B cell (primary cell): ENCODE results near the gene NHERF2. TPM values are rescaled to one million over a fixed set of nuclear protein-coding genes. Genes with fewer than 3 reads are reported as not detected.

Experiments
- ATAC-seq: fragments of 200-7000 bp; cut with Tn5 transposase; one replicate; pipeline ENCODE4 v1.10.0; 2021; ENCODE audit warnings: low read depth, mild to moderate bottlenecking, moderate number of reproducible peaks, moderate library complexity
- CTCF ChIA-PET: fragments of 350-600 bp; sonication (Branson Sonifier 250); formaldehyde crosslinking; loops from one replicate; lab custom pipeline; 2021; ENCODE audit warnings: antibody characterized with exemption, inconsistent platforms; lab: Charles Lee
- POLR2A ChIA-PET: fragments of 350-600 bp; sonication (Branson Sonifier 250); formaldehyde crosslinking; loops from one replicate; lab custom pipeline; 2021; ENCODE audit warnings: antibody characterized with exemption; lab: Charles Lee
- DNase-seq: peaks from one replicate; pipeline ENCODE4 v3.0.0; 2013
- H2AFZ ChIP-seq: 2 replicates; pipeline ENCODE4 v1.6.1; 2012; ENCODE audit warnings: mild to moderate bottlenecking, low read depth, low read length; ENCODE audit not compliant: insufficient read depth, poor library complexity, severe bottlenecking
- H3K27ac ChIP-seq, 2 donors: 1 replicate in 1 of 2; 2 replicates in 1 of 2; pipeline ENCODE4 v1.5.1; 2012 to 2013; ENCODE audit warnings: low read length in 2 of 2, mild to moderate bottlenecking in 2 of 2, moderate library complexity in 1 of 2
- H3K27me3 ChIP-seq, 4 experiments: fragments of 200-600 bp in 1 of 4; sonication (generic) in 1 of 4; replicated peaks in 1 of 4; 1 replicate in 2 of 4; 2 replicates in 2 of 4; pipeline versions ENCODE4 v1.6.1 to v1.7.0; 2013 to 2016; ENCODE audit warnings: low read length in 3 of 4, mild to moderate bottlenecking in 2 of 4, mixed read lengths in 1 of 4, moderate library complexity in 1 of 4; ENCODE audit not compliant: insufficient read depth in 4 of 4, control insufficient read depth in 3 of 4; ENCODE audit errors: control extremely low read depth in 1 of 4
- H3K36me3 ChIP-seq, 2 experiments: replicated peaks in 1 of 2; 1 replicate in 1 of 2; 2 replicates in 1 of 2; pipeline versions ENCODE4 v1.6.1 to v1.7.1; 2013; ENCODE audit warnings: low read length in 1 of 2; ENCODE audit not compliant: insufficient read depth in 2 of 2, control insufficient read depth in 1 of 2; ENCODE audit errors: control extremely low read depth in 1 of 2, extremely low read depth in 1 of 2
- H3K4me1 ChIP-seq, 2 donors: fragments of 200-600 bp in 1 of 2; sonication (generic) in 1 of 2; 1 replicate in 1 of 2; 2 replicates in 1 of 2; pipeline versions ENCODE4 v1.5.1 to v1.6.1; 2013 to 2017; ENCODE audit warnings: low read length in 2 of 2; ENCODE audit not compliant: control insufficient read depth in 2 of 2, insufficient read depth in 2 of 2
- H3K4me2 ChIP-seq: replicated peaks from 2 replicates; pipeline ENCODE3; 2012; ENCODE audit warnings: mild to moderate bottlenecking, low read depth, low read length; ENCODE audit not compliant: poor library complexity, severe bottlenecking
- H3K4me3 ChIP-seq, 5 experiments: fragments of 200-600 bp in 1 of 5; sonication (generic) in 1 of 5; 1 replicate in 3 of 5; 2 replicates in 2 of 5; pipeline versions ENCODE4 v1.5.1 to v1.7.0; 2011 to 2016; ENCODE audit warnings: low read length in 4 of 5, mild to moderate bottlenecking in 4 of 5, low read depth in 2 of 5, control low read depth in 1 of 5, moderate library complexity in 1 of 5; ENCODE audit not compliant: insufficient read depth in 1 of 5; ENCODE audit errors: control extremely low read depth in 1 of 5, extremely low read depth in 1 of 5
- H3K79me2 ChIP-seq: fragments of 200-600 bp; sonication (generic); one replicate; pipeline ENCODE4 v1.6.0; 2016; ENCODE audit warnings: low read length; ENCODE audit not compliant: control insufficient read depth, insufficient read depth
- H3K9ac ChIP-seq: fragments of 200-600 bp; sonication (generic); 2 replicates; pipeline ENCODE4 v1.6.1; 2017; ENCODE audit warnings: mild to moderate bottlenecking, low read length, moderate library complexity
- H3K9me3 ChIP-seq, 3 donors: one replicate each; pipeline versions ENCODE4 v1.6.1 to v1.7.1; 2013; ENCODE audit warnings: low read length in 2 of 3; ENCODE audit not compliant: control insufficient read depth in 2 of 3, insufficient read depth in 1 of 3; ENCODE audit errors: control extremely low read depth in 1 of 3
- H4K20me1 ChIP-seq: 2 replicates; pipeline ENCODE4 v1.6.0; 2012; ENCODE audit warnings: mild to moderate bottlenecking, low read length; ENCODE audit not compliant: insufficient read depth, control insufficient read depth, poor library complexity, severe bottlenecking
- H3K27ac Mint-ChIP-seq: one replicate; pipeline ENCODE4 v1.8.0; 2021; ENCODE audit warnings: mixed read lengths
- H3K27me3 Mint-ChIP-seq: one replicate; pipeline ENCODE4 v1.8.0; 2021; ENCODE audit warnings: mixed read lengths
- H3K4me1 Mint-ChIP-seq: one replicate; pipeline ENCODE4 v1.8.0; 2021; ENCODE audit warnings: mixed read lengths
- H3K4me3 Mint-ChIP-seq: one replicate; pipeline ENCODE4 v1.8.0; 2021; ENCODE audit warnings: mixed read lengths
- H3K9me3 Mint-ChIP-seq: one replicate; pipeline ENCODE4 v1.8.0; 2022; ENCODE audit warnings: mixed read lengths; ENCODE audit not compliant: insufficient read depth
- CTCF ChIP-seq: fragments of 200-600 bp; IDR thresholded peaks from one replicate; pipeline ENCODE4 v1.8.0; 2022; ENCODE audit warnings: antibody characterized with exemption, mild to moderate bottlenecking
- EZH2 ChIP-seq: IDR thresholded peaks from 2 replicates; pipeline ENCODE4 v1.6.1; 2012; ENCODE audit warnings: borderline replicate concordance, low read depth, mild to moderate bottlenecking, moderate library complexity, low read length; ENCODE audit not compliant: insufficient read depth, poor library complexity, severe bottlenecking
- WGBS: methylation state at CpG from one replicate; pipeline ENCODE4 v1.1.5; 2013; ENCODE audit warnings: missing lambda C conversion rate; ENCODE audit not compliant: insufficient coverage; 5-methylcytosine and 5-hydroxymethylcytosine counted together
- intact Hi-C: fragments of 100-400 bp; cut with micrococcal nuclease; formaldehyde crosslinking; loops from one replicate; pipeline ENCODE4 v1.10.0; 2022
- polyA plus RNA-seq: library from polyadenylated mRNA; depleted of rRNA; stranded (reverse); fragments of >200 nt; gene quantifications from 2 replicates; pipeline ENCODE4 v1.2.3, GENCODE V29; 2012
- total RNA-seq, 2 donors: library from RNA; stranded (reverse); fragments of 120-200 nt in 1 of 2; gene quantifications; 1 replicate in 1 of 2; 2 replicates in 1 of 2; pipeline versions ENCODE4 v1.2.3 to v1.2.4, GENCODE V29; 2013 to 2022

Gene NHERF2
- total and polyA plus RNA-seq, 2 donors (not counting 1 experiment from before 2014, with no cell fraction given) = 1.8 to 2.2 TPM

GRCh38 chr16:2009164-2009711, 17.5 kb upstream of the NHERF2 start:
- H3K9me3 ChIP-seq = no peaks in the 10 kb centered on the region
- H3K4me3 ChIP-seq = peak overlapping the region; percentile 17 to 67 (median 54)
- Mint-ChIP-seq H3K27me3 (no peaks in the 10 kb centered on the region), H3K9me3 (no peaks in the 10 kb centered on the region), H3K4me1 (peaks cover 43% of the 10 kb centered on the region), H3K27ac (peak overlapping the region; percentile 68), H3K4me3 (peak overlapping the region; percentile 82)
- DNase-seq (no peak), ATAC-seq (peak; percentile 4)
- POLR2A ChIA-PET = interaction anchor here (1.1 to 1.5 kb wide), 3 partner anchors 18 to 146 kb away, joined by 3 to 5 read pairs (median 4); partner anchors contain the start of genes RPS2 and TRAF7
- peak overlapping the region in 1 of 2 donors; percentile 77 for H3K27ac ChIP-seq
- CTCF ChIA-PET = interaction anchor here (1.1 kb wide), 1 partner anchor 51 kb away, joined by 3 read pairs; no protein-coding TSS in a partner anchor
- peak overlapping the region; percentile 77 for H3K4me2 ChIP-seq
- peak overlapping the region; percentile 51 for H2AFZ ChIP-seq
- no peaks in the 10 kb centered on the region for H3K27me3 ChIP-seq
- peaks cover 0 to 6% of the 10 kb centered on the region in 2 experiments for H3K36me3 ChIP-seq
- peak overlapping the region; percentile 63 for H3K9ac ChIP-seq
- WGBS = under 1% methylated on average over 55 of the region's 55 CpGs
- peaks cover 38 to 48% of the 10 kb centered on the region in 2 donors for H3K4me1 ChIP-seq
- TF ChIP-seq CTCF (no peak), EZH2 (no peak)
- H4K20me1 ChIP-seq = peaks cover 50% of the 10 kb centered on the region
- peaks cover 58% of the 10 kb centered on the region for H3K79me2 ChIP-seq
- intact Hi-C loops = loop anchor here (1.0 to 2.0 kb wide), 7 partner anchors 14 to 146 kb away; partner anchors contain the start of genes GFER, NDUFB10, NTHL1 and RPS2
